ENCODE measurements around the gene SMTN.

The SMTN gene

DNA sequence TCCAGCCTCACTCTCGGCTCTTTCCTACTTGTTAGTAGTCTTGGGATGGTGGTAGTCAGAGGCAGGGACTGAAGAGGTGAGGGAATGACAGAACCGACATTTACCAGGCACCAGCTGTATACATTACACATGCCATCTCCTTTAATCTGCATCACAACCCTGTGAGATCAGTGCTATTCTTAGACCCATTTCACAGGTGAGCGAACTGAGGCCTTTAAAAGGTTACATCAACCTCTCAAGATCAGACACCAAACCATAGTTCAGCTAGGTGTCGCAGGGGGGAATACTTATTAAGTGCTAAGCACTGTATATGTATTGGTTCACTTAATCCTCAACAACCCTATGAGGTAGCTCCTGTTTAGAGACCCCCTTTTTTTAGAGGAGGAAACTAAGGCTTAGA is 53.6 kb downstream of the SMTN start:
- H3K4me1 ChIP-seq (ENCODE audit: control insufficient read depth, insufficient read depth, low read length), result peaks cover 16% of the 10 kb centered on the region
- H3K9me3 ChIP-seq (ENCODE audit: control insufficient read depth, low read length), result no peaks in the 10 kb centered on the region
- H3K36me3 ChIP-seq (ENCODE audit: control insufficient read depth, insufficient read depth, low read length), result no peaks in the 10 kb centered on the region
- no peak overlapping the region for H3K9ac ChIP-seq (ENCODE audit: low read length)
- no peaks in the 10 kb centered on the region for H3K27me3 ChIP-seq (ENCODE audit: control insufficient read depth, insufficient read depth, low read length)
- no peak overlapping the region for H3K4me3 ChIP-seq (ENCODE audit: low read length)

DNA sequence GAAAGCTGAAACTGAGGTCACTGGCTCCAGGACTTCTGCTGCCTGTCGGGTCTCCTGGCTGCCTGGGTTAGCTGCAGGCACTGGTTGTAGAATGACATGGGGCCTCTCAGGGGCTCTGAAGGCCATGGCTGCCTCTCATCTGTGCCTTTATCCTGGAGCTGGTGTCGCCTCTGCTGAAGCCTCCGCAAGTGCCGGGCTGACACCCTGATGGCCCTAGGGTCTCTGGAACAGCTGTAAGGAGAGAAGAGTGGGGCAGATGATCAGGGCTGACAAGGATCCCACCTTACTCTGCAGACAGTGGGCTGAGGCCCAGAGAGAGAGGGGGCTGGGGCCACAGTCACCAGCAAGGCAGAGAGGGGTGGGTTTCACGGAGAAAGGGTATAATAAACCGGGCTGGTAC is 54.6 kb downstream of the SMTN start:
- Histone ChIP-seq H3K9ac (ENCODE audit: low read length) (no peak overlapping the region), H3K4me3 (ENCODE audit: low read length) (no peak overlapping the region), H3K4me1 (ENCODE audit: control insufficient read depth, insufficient read depth, low read length) (peaks cover 22% of the 10 kb centered on the region), H3K36me3 (ENCODE audit: control insufficient read depth, insufficient read depth, low read length) (no peaks in the 10 kb centered on the region), H3K27me3 (ENCODE audit: control insufficient read depth, insufficient read depth, low read length) (no peaks in the 10 kb centered on the region), H3K9me3 (ENCODE audit: control insufficient read depth, low read length) (no peaks in the 10 kb centered on the region)

- no peaks in the 10 kb centered on the region for H3K9me3 ChIP-seq (ENCODE audit: control insufficient read depth, low read length)
- no peaks in the 10 kb centered on the region for H3K36me3 ChIP-seq (ENCODE audit: control insufficient read depth, insufficient read depth, low read length)
- H3K9ac ChIP-seq (ENCODE audit: low read length), result no peak overlapping the region
- no peak overlapping the region for H3K4me3 ChIP-seq (ENCODE audit: low read length)
- H3K27me3 ChIP-seq (ENCODE audit: control insufficient read depth, insufficient read depth, low read length), result no peaks in the 10 kb centered on the region
- peaks cover 25% of the 10 kb centered on the region for H3K4me1 ChIP-seq (ENCODE audit: control insufficient read depth, insufficient read depth, low read length)
Measured at GRCh38 chr22:31136155-31136554, 55.0 kb downstream of the SMTN start.

DNA sequence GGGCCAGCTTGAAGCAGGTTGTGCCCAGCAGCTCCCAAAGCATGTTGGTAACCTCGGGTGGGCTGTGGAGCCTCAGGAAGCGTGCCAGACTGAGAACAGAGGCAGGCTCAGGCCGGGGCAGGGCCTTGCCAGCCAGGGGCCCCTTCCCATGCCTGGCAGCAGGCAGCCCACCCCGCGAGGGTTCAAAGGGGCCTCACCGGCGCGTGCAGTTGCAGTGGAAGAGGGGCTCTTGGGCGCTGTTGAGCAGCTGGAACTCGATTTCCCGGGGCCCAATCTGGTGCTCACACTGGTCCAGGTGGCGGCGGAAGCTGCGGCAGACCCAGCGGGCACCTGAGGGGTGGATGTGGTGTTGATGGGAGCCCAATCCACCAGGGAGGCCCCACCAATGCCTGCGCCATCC is 55.6 kb downstream of the SMTN start:
- Histone ChIP-seq H3K4me1 (ENCODE audit: control insufficient read depth, insufficient read depth, low read length) (peaks cover 22% of the 10 kb centered on the region), H3K27me3 (ENCODE audit: control insufficient read depth, insufficient read depth, low read length) (no peaks in the 10 kb centered on the region), H3K36me3 (ENCODE audit: control insufficient read depth, insufficient read depth, low read length) (no peaks in the 10 kb centered on the region), H3K4me3 (ENCODE audit: low read length) (no peak overlapping the region), H3K9ac (ENCODE audit: low read length) (no peak overlapping the region), H3K9me3 (ENCODE audit: control insufficient read depth, low read length) (no peaks in the 10 kb centered on the region)

GRCh38 chr22:31137721-31138120 is 56.6 kb downstream of the SMTN start:
- no peaks in the 10 kb centered on the region for H3K9me3 ChIP-seq (ENCODE audit: control insufficient read depth, low read length)
- H3K36me3 ChIP-seq (ENCODE audit: control insufficient read depth, insufficient read depth, low read length), result no peaks in the 10 kb centered on the region
- H3K4me3 ChIP-seq (ENCODE audit: low read length), result no peak overlapping the region

GRCh38 chr22:31138126-31138525 is 57.0 kb downstream of the SMTN start:
- Histone ChIP-seq H3K27me3 (ENCODE audit: control insufficient read depth, insufficient read depth, low read length) (no peaks in the 10 kb centered on the region), H3K36me3 (ENCODE audit: control insufficient read depth, insufficient read depth, low read length) (no peaks in the 10 kb centered on the region), H3K4me3 (ENCODE audit: low read length) (no peak overlapping the region), H3K9me3 (ENCODE audit: control insufficient read depth, low read length) (no peaks in the 10 kb centered on the region), H3K4me1 (ENCODE audit: control insufficient read depth, insufficient read depth, low read length) (peaks cover 19% of the 10 kb centered on the region), H3K9ac (ENCODE audit: low read length) (no peak overlapping the region)

More at GRCh38 chr22:31137721-31138120, 56.6 kb downstream of the SMTN start:
- Histone ChIP-seq H3K27me3 (ENCODE audit: control insufficient read depth, insufficient read depth, low read length) (no peaks in the 10 kb centered on the region), H3K4me1 (ENCODE audit: control insufficient read depth, insufficient read depth, low read length) (peaks cover 19% of the 10 kb centered on the region), H3K9ac (ENCODE audit: low read length) (no peak overlapping the region)

GRCh38 chr22:31139066-31139465 is 57.9 kb downstream of the SMTN start:
- Histone ChIP-seq H3K36me3 (ENCODE audit: control insufficient read depth, insufficient read depth, low read length) (no peaks in the 10 kb centered on the region), H3K27me3 (ENCODE audit: control insufficient read depth, insufficient read depth, low read length) (no peaks in the 10 kb centered on the region), H3K4me3 (ENCODE audit: low read length) (no peak overlapping the region), H3K4me1 (ENCODE audit: control insufficient read depth, insufficient read depth, low read length) (peaks cover 19% of the 10 kb centered on the region), H3K9ac (ENCODE audit: low read length) (no peak overlapping the region), H3K9me3 (ENCODE audit: control insufficient read depth, low read length) (no peaks in the 10 kb centered on the region)

- Histone ChIP-seq H3K36me3 (ENCODE audit: control insufficient read depth, insufficient read depth, low read length) (no peaks in the 10 kb centered on the region), H3K9ac (ENCODE audit: low read length) (peak within 1 kb of the TSS; percentile 31), H3K4me3 (ENCODE audit: low read length) (no peak within 1 kb of the TSS), H3K4me1 (ENCODE audit: control insufficient read depth, insufficient read depth, low read length) (peaks cover 19% of the 10 kb centered on the region), H3K27me3 (ENCODE audit: control insufficient read depth, insufficient read depth, low read length) (no peaks in the 10 kb centered on the region), H3K9me3 (ENCODE audit: control insufficient read depth, low read length) (no peaks in the 10 kb centered on the region)
Measured at GRCh38 chr22:31139866-31140716, 59.0 kb downstream of the SMTN start, which contains the start of gene PLA2G3. Gene PLA2G3 (minus strand): TSS chr22:31140508. CDS start chr22:31140354, 154 bp downstream.

GRCh38 chr22:31140746-31141145 is 59.6 kb downstream of the SMTN start:
- Histone ChIP-seq H3K4me1 (ENCODE audit: control insufficient read depth, insufficient read depth, low read length) (peaks cover 19% of the 10 kb centered on the region), H3K9me3 (ENCODE audit: control insufficient read depth, low read length) (no peaks in the 10 kb centered on the region), H3K36me3 (ENCODE audit: control insufficient read depth, insufficient read depth, low read length) (no peaks in the 10 kb centered on the region), H3K4me3 (ENCODE audit: low read length) (no peak overlapping the region), H3K9ac (ENCODE audit: low read length) (peak overlapping the region; percentile 31), H3K27me3 (ENCODE audit: control insufficient read depth, insufficient read depth, low read length) (no peaks in the 10 kb centered on the region)

- Histone ChIP-seq H3K36me3 (ENCODE audit: control insufficient read depth, insufficient read depth, low read length) (no peaks in the 10 kb centered on the region), H3K9me3 (ENCODE audit: control insufficient read depth, low read length) (no peaks in the 10 kb centered on the region), H3K4me3 (ENCODE audit: low read length) (no peak overlapping the region), H3K9ac (ENCODE audit: low read length) (no peak overlapping the region), H3K4me1 (ENCODE audit: control insufficient read depth, insufficient read depth, low read length) (peaks cover 19% of the 10 kb centered on the region), H3K27me3 (ENCODE audit: control insufficient read depth, insufficient read depth, low read length) (no peaks in the 10 kb centered on the region)
Measured at GRCh38 chr22:31141551-31141950, 60.4 kb downstream of the SMTN start.

GRCh38 chr22:31142285-31142684 is 61.2 kb downstream of the SMTN start:
- no peak overlapping the region for H3K9ac ChIP-seq (ENCODE audit: low read length)
- H3K4me1 ChIP-seq (ENCODE audit: control insufficient read depth, insufficient read depth, low read length), result peaks cover 19% of the 10 kb centered on the region
- H3K9me3 ChIP-seq (ENCODE audit: control insufficient read depth, low read length), result no peaks in the 10 kb centered on the region
- no peaks in the 10 kb centered on the region for H3K27me3 ChIP-seq (ENCODE audit: control insufficient read depth, insufficient read depth, low read length)
- no peak overlapping the region for H3K4me3 ChIP-seq (ENCODE audit: low read length)
- no peaks in the 10 kb centered on the region for H3K36me3 ChIP-seq (ENCODE audit: control insufficient read depth, insufficient read depth, low read length)

GRCh38 chr22:31143038-31143437 is 61.9 kb downstream of the SMTN start:
- Histone ChIP-seq H3K36me3 (ENCODE audit: control insufficient read depth, insufficient read depth, low read length) (no peaks in the 10 kb centered on the region), H3K4me3 (ENCODE audit: low read length) (no peak overlapping the region), H3K9ac (ENCODE audit: low read length) (no peak overlapping the region), H3K4me1 (ENCODE audit: control insufficient read depth, insufficient read depth, low read length) (peaks cover 19% of the 10 kb centered on the region), H3K27me3 (ENCODE audit: control insufficient read depth, insufficient read depth, low read length) (no peaks in the 10 kb centered on the region), H3K9me3 (ENCODE audit: control insufficient read depth, low read length) (no peaks in the 10 kb centered on the region)
